Measurements from ENCODE around the gene GRM7. TPM values are rescaled to one million over a fixed set of nuclear protein-coding genes. Genes with fewer than 3 reads are reported as not detected.

Gene GRM7
- total RNA-seq, 2 experiments from 2014 or later: not detected

DNA sequence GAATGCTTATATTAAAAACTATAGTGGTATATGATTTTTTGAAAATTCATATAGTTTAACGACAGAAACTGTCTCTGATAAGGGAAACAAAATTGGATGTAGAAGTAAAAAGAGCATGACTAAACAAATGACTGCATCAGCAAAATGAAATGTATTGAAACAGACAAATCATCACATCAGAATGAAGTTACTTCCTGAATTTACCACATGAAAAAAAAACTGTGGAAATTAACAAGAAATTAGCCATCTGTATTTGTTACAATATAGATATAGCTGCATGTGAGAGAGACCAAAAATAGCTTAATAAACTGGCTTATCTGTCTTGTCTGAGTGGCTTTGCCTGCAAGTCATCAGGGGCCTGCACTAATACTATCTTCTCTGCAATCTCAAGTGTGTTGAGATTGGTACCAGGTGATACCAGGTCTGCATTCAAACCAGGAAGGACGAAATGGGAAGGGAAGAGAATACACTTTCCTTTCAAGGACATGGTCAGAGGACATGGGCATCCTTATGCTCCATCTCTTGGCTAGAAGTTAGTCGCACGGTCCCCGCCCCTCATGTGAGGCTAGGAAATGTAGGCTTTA is 388.7 kb downstream of the GRM7 start:
- Mint-ChIP-seq H3K27ac (no peak overlapping the region), H3K4me3 (no peak overlapping the region), H3K36me3 (ENCODE audit: low read depth) (no peaks in the 10 kb centered on the region), H3K4me1 (ENCODE audit: low read depth) (no peaks in the 10 kb centered on the region), H3K27me3 (peaks cover 2% of the 10 kb centered on the region), H3K9me3 (peaks cover 2% of the 10 kb centered on the region)
- H3K9me3 ChIP-seq (ENCODE audit: control insufficient read depth in 1 of 2, insufficient read depth in 1 of 2, low read length in 2 of 2): no peaks in the 10 kb centered on the region
- POLR2A ChIA-PET: no interaction called here
- no peak for DNase-seq
- H3K27ac ChIP-seq (ENCODE audit: low read depth in 1 of 2, low read length in 2 of 2): no peak overlapping the region
- no peak for ATAC-seq (ENCODE audit: poor library complexity)
- H3K36me3 ChIP-seq (ENCODE audit: insufficient read depth, low read length): no peaks in the 10 kb centered on the region
- TF ChIP-seq, protein P1, sequence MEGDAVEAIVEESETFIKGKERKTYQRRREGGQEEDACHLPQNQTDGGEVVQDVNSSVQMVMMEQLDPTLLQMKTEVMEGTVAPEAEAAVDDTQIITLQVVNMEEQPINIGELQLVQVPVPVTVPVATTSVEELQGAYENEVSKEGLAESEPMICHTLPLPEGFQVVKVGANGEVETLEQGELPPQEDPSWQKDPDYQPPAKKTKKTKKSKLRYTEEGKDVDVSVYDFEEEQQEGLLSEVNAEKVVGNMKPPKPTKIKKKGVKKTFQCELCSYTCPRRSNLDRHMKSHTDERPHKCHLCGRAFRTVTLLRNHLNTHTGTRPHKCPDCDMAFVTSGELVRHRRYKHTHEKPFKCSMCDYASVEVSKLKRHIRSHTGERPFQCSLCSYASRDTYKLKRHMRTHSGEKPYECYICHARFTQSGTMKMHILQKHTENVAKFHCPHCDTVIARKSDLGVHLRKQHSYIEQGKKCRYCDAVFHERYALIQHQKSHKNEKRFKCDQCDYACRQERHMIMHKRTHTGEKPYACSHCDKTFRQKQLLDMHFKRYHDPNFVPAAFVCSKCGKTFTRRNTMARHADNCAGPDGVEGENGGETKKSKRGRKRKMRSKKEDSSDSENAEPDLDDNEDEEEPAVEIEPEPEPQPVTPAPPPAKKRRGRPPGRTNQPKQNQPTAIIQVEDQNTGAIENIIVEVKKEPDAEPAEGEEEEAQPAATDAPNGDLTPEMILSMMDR (IDR thresholded peaks at IDR 0.05): no peak
- H3K4me3 ChIP-seq (ENCODE audit: low read length): no peak overlapping the region
- CTCF ChIA-PET: no interaction called here
- no peaks in the 10 kb centered on the region for H3K4me1 ChIP-seq (ENCODE audit: insufficient read depth, low read length)
- H3K27me3 ChIP-seq (ENCODE audit: control insufficient read depth in 1 of 2, insufficient read depth in 2 of 2, low read length in 2 of 2): no peaks in the 10 kb centered on the region
- intact Hi-C loops (cut with DNase I, micrococcal nuclease): no loop called here

DNA sequence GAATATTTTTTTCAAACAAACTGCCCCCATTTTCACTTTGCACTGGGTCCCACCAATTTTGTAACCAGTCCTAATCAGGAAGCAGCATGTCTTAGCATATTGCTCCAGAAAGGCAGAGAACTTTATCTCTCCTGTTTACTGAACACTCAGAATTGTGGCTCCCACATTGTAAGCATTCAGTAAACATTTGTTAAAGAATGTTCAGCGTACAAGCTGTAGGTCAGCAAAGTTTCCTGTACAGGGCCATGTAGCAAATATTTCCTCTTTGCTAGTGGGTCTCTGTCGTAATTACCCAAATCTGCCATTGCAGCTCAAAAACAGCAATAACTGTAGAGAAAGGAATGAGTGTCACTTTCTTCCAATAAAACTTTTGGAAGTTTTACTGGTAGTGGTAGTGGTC is 393.3 kb downstream of the GRM7 start:
- no peak overlapping the region for H3K4me3 Mint-ChIP-seq
- no peak for ATAC-seq (ENCODE audit: poor library complexity)
- CTCF ChIA-PET: no interaction called here
- H3K27me3 Mint-ChIP-seq: no peaks in the 10 kb centered on the region
- POLR2A ChIA-PET: no interaction called here
- TF ChIP-seq, protein P1 (IDR thresholded peaks at IDR 0.05): no peak
- no peak overlapping the region for H3K27ac ChIP-seq (ENCODE audit: low read depth in 1 of 2, low read length in 2 of 2)
- no peaks in the 10 kb centered on the region for H3K4me1 Mint-ChIP-seq (ENCODE audit: low read depth)
- H3K9me3 ChIP-seq (ENCODE audit: control insufficient read depth in 1 of 2, insufficient read depth in 1 of 2, low read length in 2 of 2): no peaks in the 10 kb centered on the region
- no peak overlapping the region for H3K4me3 ChIP-seq (ENCODE audit: low read length)
- no peaks in the 10 kb centered on the region for H3K36me3 Mint-ChIP-seq (ENCODE audit: low read depth)
- no peak for DNase-seq
- H3K9me3 Mint-ChIP-seq: peaks cover 12% of the 10 kb centered on the region
- H3K27me3 ChIP-seq (ENCODE audit: control insufficient read depth in 1 of 2, insufficient read depth in 2 of 2, low read length in 2 of 2): no peaks in the 10 kb centered on the region
- H3K4me1 ChIP-seq (ENCODE audit: insufficient read depth, low read length): no peaks in the 10 kb centered on the region
- no peak overlapping the region for H3K27ac Mint-ChIP-seq
- no peaks in the 10 kb centered on the region for H3K36me3 ChIP-seq (ENCODE audit: insufficient read depth, low read length)
- intact Hi-C loops (cut with DNase I, micrococcal nuclease): no loop called here

DNA sequence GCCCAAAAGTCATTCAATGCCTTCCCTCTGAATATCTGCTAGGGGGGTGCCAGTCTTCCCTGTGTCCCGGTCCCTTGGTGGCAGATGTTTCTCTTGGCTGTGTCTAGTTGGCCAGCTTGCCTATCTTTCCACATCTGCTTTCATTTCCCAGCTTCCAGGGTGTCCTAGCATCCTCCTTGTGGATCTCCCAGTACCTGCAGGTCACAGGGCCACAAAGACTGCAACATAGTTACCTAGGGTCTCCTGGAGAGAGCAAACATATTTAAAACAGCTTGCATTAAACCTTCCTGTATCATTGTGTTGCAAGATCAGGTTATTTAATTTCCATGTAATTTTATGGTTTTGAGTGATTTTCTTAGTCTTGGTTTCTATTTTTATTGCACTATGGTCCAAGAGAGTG is 400.1 kb downstream of the GRM7 start:
- Mint-ChIP-seq H3K27me3 (no peaks in the 10 kb centered on the region), H3K4me3 (no peak overlapping the region), H3K27ac (no peak overlapping the region), H3K9me3 (peaks cover 10% of the 10 kb centered on the region), H3K36me3 (ENCODE audit: low read depth) (no peaks in the 10 kb centered on the region), H3K4me1 (ENCODE audit: low read depth) (no peaks in the 10 kb centered on the region)
- peaks cover 0 to 11% of the 10 kb centered on the region in 2 experiments for H3K9me3 ChIP-seq (ENCODE audit: control insufficient read depth in 1 of 2, insufficient read depth in 1 of 2, low read length in 2 of 2)
- intact Hi-C loops (cut with DNase I, micrococcal nuclease): no loop called here
- DNase-seq (no peak), ATAC-seq (ENCODE audit: poor library complexity) (no peak)
- no peaks in the 10 kb centered on the region for H3K27me3 ChIP-seq (ENCODE audit: control insufficient read depth in 1 of 2, insufficient read depth in 2 of 2, low read length in 2 of 2)
- CTCF ChIA-PET: no interaction called here
- H3K36me3 ChIP-seq (ENCODE audit: insufficient read depth, low read length): no peaks in the 10 kb centered on the region
- POLR2A ChIA-PET: no interaction called here
- H3K4me3 ChIP-seq (ENCODE audit: low read length): no peak overlapping the region
- TF ChIP-seq, protein P1 (IDR thresholded peaks at IDR 0.05): no peak
- no peak overlapping the region for H3K27ac ChIP-seq (ENCODE audit: low read depth in 1 of 2, low read length in 2 of 2)
- no peaks in the 10 kb centered on the region for H3K4me1 ChIP-seq (ENCODE audit: insufficient read depth, low read length)
